Measurements from ENCODE around the gene CLEC3B. TPM values are rescaled to one million over a fixed set of nuclear protein-coding genes. Genes with fewer than 3 reads are reported as not detected.

The CLEC3B gene
- total RNA-seq, 4 donors from 2014 or later: 20.4 to 127 (median 77.6) TPM

DNA sequence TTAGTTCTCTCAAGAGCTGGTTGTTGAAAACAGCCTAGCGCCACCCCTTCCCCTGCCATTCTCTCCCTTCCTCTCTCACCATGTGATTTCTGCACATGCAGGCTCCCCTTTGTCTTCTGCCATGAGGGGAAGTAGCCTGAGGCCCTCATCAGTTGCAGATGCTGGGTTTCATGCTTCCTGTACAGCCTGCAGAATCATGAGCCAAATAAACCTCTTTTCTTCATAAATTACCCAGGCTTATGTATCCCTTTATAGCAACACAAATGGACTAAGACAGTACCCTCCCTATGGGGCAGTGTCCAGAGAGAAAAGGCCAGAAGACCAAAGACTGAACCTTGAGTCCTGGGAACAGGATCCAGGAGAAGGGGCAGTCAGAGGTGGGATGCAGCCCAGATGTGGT is 54.7 kb downstream of the CLEC3B start:
- Histone ChIP-seq H3K27me3 (no peaks in the 10 kb centered on the region), H3K36me3 (no peaks in the 10 kb centered on the region), H3K4me1 (no peaks in the 10 kb centered on the region), H3K4me3 (no peak overlapping the region), H3K27ac (no peak overlapping the region), H3K9me3 (no peaks in the 10 kb centered on the region)
- no peak for TF ChIP-seq POLR2A (IDR thresholded peaks at IDR 0.05)
- TF ChIP-seq, protein P1, sequence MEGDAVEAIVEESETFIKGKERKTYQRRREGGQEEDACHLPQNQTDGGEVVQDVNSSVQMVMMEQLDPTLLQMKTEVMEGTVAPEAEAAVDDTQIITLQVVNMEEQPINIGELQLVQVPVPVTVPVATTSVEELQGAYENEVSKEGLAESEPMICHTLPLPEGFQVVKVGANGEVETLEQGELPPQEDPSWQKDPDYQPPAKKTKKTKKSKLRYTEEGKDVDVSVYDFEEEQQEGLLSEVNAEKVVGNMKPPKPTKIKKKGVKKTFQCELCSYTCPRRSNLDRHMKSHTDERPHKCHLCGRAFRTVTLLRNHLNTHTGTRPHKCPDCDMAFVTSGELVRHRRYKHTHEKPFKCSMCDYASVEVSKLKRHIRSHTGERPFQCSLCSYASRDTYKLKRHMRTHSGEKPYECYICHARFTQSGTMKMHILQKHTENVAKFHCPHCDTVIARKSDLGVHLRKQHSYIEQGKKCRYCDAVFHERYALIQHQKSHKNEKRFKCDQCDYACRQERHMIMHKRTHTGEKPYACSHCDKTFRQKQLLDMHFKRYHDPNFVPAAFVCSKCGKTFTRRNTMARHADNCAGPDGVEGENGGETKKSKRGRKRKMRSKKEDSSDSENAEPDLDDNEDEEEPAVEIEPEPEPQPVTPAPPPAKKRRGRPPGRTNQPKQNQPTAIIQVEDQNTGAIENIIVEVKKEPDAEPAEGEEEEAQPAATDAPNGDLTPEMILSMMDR (IDR thresholded peaks at IDR 0.05): no peak
- TF ChIP-seq POLR2AphosphoS5 (IDR thresholded peaks at IDR 0.05): no peak
- TF ChIP-seq EP300 (IDR thresholded peaks at IDR 0.05): no peak
- 78 to 80% methylated on average over 1 of the region's 1 CpG for WGBS, 2 donors (ENCODE audit: low coverage in 1 of 2)
- no peak for ATAC-seq

DNA sequence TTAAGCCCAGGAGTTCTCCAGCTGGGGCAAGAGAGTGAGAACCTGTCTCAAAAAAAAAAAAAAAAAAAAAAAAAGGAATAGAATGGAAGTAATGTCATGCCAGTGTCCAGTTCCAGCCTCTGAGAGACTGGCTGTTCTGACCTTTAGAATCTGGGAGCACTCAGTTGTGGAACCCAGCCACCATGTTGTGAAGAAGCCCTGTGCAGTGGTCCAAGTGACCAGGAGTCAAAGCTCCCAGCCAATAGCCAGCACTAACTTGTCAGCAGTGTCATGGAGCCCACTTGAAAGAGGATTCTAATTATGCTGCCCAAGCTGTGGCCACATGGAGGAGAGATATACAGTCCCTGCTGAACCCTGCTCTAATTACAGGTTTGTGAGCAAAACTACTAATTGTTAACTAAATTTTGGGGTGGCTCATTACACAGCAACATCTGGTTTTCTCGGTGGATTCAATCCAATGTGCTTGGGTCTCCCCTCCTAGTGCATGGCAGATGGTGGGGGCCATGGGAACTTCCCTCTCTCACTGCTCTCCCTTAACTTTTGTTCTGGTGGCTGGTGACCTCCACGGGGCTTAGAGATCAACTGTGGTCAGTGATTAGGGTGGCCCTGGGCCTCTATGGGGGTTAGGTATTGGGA is 55.5 kb downstream of the CLEC3B start:
- TF ChIP-seq POLR2A (IDR thresholded peaks at IDR 0.05) (no peak), EP300 (IDR thresholded peaks at IDR 0.05) (no peak), POLR2AphosphoS5 (IDR thresholded peaks at IDR 0.05) (no peak)
- TF ChIP-seq, protein P1 (IDR thresholded peaks at IDR 0.05): no peak
- H3K9me3 ChIP-seq: no peaks in the 10 kb centered on the region
- no peaks in the 10 kb centered on the region for H3K36me3 ChIP-seq
- H3K4me1 ChIP-seq: no peaks in the 10 kb centered on the region
- H3K4me3 ChIP-seq: no peak overlapping the region
- H3K27me3 ChIP-seq: no peaks in the 10 kb centered on the region
- H3K27ac ChIP-seq: no peak overlapping the region
- no peak for ATAC-seq
- 80% methylated on average over 2 of the region's 2 CpGs; no CpG with 5 or more reads in 1 of the 2 donors for WGBS, 2 donors (ENCODE audit: low coverage in 1 of 2)

DNA sequence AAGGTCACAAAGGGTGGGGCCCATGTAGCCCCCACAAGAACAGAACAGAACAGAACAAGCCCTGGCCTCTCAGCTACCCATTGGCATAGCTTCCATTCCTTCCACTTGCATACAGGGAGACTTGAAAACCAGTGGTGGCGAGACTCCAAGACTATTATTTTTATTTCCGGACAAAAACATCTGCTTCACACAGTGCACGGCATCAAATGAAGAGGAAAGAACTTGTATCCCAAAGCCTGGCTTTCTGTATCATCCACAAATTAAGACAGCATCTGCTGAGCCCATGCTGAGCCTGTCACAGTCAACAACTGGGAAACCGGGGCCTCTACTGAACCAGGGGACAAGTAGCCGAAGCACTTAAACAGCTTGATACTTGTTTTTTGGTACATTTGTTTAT is 56.0 kb downstream of the CLEC3B start:
- Histone ChIP-seq H3K27ac (no peak overlapping the region), H3K9me3 (no peaks in the 10 kb centered on the region), H3K4me1 (no peaks in the 10 kb centered on the region), H3K27me3 (no peaks in the 10 kb centered on the region), H3K4me3 (no peak overlapping the region), H3K36me3 (no peaks in the 10 kb centered on the region)
- no peak for TF ChIP-seq POLR2A (IDR thresholded peaks at IDR 0.05)
- no peak for TF ChIP-seq POLR2AphosphoS5 (IDR thresholded peaks at IDR 0.05)
- TF ChIP-seq EP300 (IDR thresholded peaks at IDR 0.05): no peak
- TF ChIP-seq, protein P1 (IDR thresholded peaks at IDR 0.05): no peak
- ATAC-seq: no peak
- 66 to 100% methylated on average over 1 to 5 of the region's 5 CpGs for WGBS, 2 donors (ENCODE audit: low coverage in 1 of 2)

DNA sequence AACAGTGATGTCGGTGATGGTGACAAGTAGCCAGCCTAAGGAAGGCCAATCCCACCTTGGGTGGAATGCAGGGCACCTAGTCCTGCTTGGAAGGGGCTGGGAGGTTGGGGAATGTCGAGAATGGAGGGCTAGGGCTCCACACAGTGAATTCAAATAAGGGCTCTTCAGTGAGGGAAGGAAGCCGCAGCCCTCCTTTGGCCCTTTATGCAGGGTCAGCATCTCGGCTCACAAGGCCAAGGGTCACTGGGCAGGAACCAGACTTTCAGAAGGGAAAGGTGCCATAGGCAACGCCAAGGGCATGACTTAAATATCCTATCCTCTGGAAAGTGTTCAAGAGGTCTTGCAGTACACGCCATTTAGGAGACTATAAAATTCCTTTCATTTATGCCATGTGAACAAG is 56.9 kb downstream of the CLEC3B start:
- Histone ChIP-seq H3K27ac (no peak overlapping the region), H3K9me3 (no peaks in the 10 kb centered on the region), H3K4me1 (no peaks in the 10 kb centered on the region), H3K27me3 (no peaks in the 10 kb centered on the region), H3K36me3 (no peaks in the 10 kb centered on the region), H3K4me3 (no peak overlapping the region)
- 85 to 86% methylated on average over 5 of the region's 6 CpGs for WGBS, 2 donors (ENCODE audit: low coverage in 1 of 2)
- no peak for ATAC-seq
- TF ChIP-seq EP300 (IDR thresholded peaks at IDR 0.05) (no peak), POLR2A (IDR thresholded peaks at IDR 0.05) (no peak), POLR2AphosphoS5 (IDR thresholded peaks at IDR 0.05) (no peak)
- TF ChIP-seq, protein P1 (IDR thresholded peaks at IDR 0.05): no peak

DNA sequence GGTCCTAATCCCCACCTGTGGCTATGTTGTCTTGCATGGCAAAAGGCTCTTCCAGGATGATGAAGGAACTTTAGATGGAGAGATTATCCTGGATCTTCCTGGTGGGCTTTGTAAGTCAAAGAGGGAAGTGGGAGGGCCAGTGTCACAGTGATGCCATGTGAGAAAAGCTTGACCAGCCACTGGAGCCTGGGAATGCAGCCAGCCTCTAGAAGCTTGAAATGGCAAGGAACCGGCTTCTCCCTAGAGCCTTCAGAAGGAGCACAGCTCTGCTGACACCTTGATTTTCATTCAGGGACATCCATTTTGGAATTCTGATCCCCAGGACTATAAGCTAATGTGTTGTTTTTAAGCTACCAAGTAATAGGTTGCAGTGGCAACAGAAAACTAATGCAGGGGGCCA is 58.3 kb downstream of the CLEC3B start:
- TF ChIP-seq, protein P1 (IDR thresholded peaks at IDR 0.05): no peak
- TF ChIP-seq POLR2A (IDR thresholded peaks at IDR 0.05): no peak
- TF ChIP-seq EP300 (IDR thresholded peaks at IDR 0.05): no peak
- no peak for TF ChIP-seq POLR2AphosphoS5 (IDR thresholded peaks at IDR 0.05)
- no peak for ATAC-seq
- Histone ChIP-seq H3K9me3 (no peaks in the 10 kb centered on the region), H3K4me1 (peaks cover 0 to 5% (median 0%) of the 10 kb centered on the region in 3 donors), H3K36me3 (no peaks in the 10 kb centered on the region), H3K4me3 (no peak overlapping the region), H3K27ac (no peak overlapping the region), H3K27me3 (no peaks in the 10 kb centered on the region)
- 40% methylated on average over 1 of the region's 1 CpG; no CpG with 5 or more reads in 1 of the 2 donors for WGBS, 2 donors (ENCODE audit: low coverage in 1 of 2)
